ENCODE results near the gene AKR1B15. TPM values are rescaled to one million over a fixed set of nuclear protein-coding genes. Genes with fewer than 3 reads are reported as not detected.

Gene AKR1B15
- total RNA-seq, 1 donor from 2014 or later = not detected

GRCh38 chr7:134612197-134612596, 63.3 kb downstream of the AKR1B15 start:
- intact Hi-C loops (cut with micrococcal nuclease) = no loop called here
- peaks cover 14% of the 10 kb centered on the region for H3K4me1 Mint-ChIP-seq (ENCODE audit: low read depth)
- H3K36me3 Mint-ChIP-seq (ENCODE audit: low read depth) = no peaks in the 10 kb centered on the region
- H3K27ac Mint-ChIP-seq = no peak overlapping the region
- no peak for DNase-seq (ENCODE audit: low spot score)
- peaks cover 33% of the 10 kb centered on the region for H3K27me3 Mint-ChIP-seq (ENCODE audit: low read depth)
- no peak overlapping the region for H3K4me3 Mint-ChIP-seq (ENCODE audit: low read depth)
- no peaks in the 10 kb centered on the region for H3K9me3 Mint-ChIP-seq

- no peaks in the 10 kb centered on the region for H3K36me3 Mint-ChIP-seq (ENCODE audit: low read depth)
- H3K4me1 Mint-ChIP-seq (ENCODE audit: low read depth) = peaks cover 14% of the 10 kb centered on the region
- intact Hi-C loops (cut with micrococcal nuclease) = loop anchor here (1.0 to 2.0 kb wide), 3 partner anchors 28 to 125 kb away; partner anchors contain the start of gene BPGM
- DNase-seq (ENCODE audit: low spot score) = no peak
- no peak overlapping the region for H3K4me3 Mint-ChIP-seq (ENCODE audit: low read depth)
- no peaks in the 10 kb centered on the region for H3K9me3 Mint-ChIP-seq
- peak overlapping the region; percentile 74 for H3K27ac Mint-ChIP-seq
- peaks cover 25% of the 10 kb centered on the region for H3K27me3 Mint-ChIP-seq (ENCODE audit: low read depth)
These were observed 64.9 kb downstream of the AKR1B15 start for GRCh38 chr7:134613623-134614347.

GRCh38 chr7:134616611-134617010, 67.7 kb downstream of the AKR1B15 start:
- Mint-ChIP-seq H3K4me3 (ENCODE audit: low read depth) (no peak overlapping the region), H3K27ac (no peak overlapping the region), H3K27me3 (ENCODE audit: low read depth) (peaks cover 30% of the 10 kb centered on the region), H3K4me1 (ENCODE audit: low read depth) (peaks cover 14% of the 10 kb centered on the region), H3K9me3 (no peaks in the 10 kb centered on the region), H3K36me3 (ENCODE audit: low read depth) (no peaks in the 10 kb centered on the region)
- DNase-seq (ENCODE audit: low spot score) = no peak
- intact Hi-C loops (cut with micrococcal nuclease) = no loop called here

DNA sequence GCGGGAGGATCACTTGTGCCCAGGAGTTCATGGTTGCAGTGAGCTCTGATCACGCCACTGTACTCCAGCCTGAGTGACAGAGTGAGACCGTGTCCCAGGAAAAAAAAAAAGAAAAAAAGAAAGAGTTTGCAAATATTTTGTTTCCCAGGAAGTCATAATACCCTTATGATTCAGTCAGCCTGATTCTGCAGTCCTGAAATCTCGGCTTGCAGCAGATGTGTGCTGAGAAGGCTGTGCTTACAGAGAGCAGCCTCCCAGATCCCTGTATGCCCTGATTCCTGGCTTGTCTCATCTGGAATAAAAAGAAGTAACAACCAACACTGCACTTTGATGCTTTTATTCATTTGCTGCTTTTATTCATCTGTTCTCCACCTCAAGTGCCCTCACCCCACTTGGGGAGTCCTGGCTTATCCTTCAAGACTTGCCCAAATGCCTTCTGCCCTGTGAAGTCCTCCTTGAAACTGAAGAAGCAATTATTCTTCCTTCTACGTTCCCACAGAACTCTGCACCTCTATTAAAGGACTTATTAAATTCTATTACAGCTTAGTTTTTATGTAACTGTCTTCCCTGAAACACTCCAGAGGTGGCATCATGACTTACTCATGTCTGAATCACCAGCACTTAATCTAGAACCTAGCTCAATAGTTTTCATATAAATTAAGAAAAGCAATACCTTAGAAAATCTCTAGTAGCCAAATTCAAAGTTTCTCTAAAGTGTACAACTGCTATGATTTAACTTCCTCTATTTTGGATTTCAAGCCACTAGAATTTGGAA, 70.0 kb downstream of the AKR1B15 start:
- DNase-seq (ENCODE audit: low spot score) = no peak
- no peak overlapping the region for H3K27ac Mint-ChIP-seq
- intact Hi-C loops (cut with micrococcal nuclease) = no loop called here
- H3K27me3 Mint-ChIP-seq (ENCODE audit: low read depth) = peaks cover 41% of the 10 kb centered on the region
- H3K36me3 Mint-ChIP-seq (ENCODE audit: low read depth) = no peaks in the 10 kb centered on the region
- H3K4me1 Mint-ChIP-seq (ENCODE audit: low read depth) = peaks cover 8% of the 10 kb centered on the region
- no peak overlapping the region for H3K4me3 Mint-ChIP-seq (ENCODE audit: low read depth)
- no peaks in the 10 kb centered on the region for H3K9me3 Mint-ChIP-seq

DNA sequence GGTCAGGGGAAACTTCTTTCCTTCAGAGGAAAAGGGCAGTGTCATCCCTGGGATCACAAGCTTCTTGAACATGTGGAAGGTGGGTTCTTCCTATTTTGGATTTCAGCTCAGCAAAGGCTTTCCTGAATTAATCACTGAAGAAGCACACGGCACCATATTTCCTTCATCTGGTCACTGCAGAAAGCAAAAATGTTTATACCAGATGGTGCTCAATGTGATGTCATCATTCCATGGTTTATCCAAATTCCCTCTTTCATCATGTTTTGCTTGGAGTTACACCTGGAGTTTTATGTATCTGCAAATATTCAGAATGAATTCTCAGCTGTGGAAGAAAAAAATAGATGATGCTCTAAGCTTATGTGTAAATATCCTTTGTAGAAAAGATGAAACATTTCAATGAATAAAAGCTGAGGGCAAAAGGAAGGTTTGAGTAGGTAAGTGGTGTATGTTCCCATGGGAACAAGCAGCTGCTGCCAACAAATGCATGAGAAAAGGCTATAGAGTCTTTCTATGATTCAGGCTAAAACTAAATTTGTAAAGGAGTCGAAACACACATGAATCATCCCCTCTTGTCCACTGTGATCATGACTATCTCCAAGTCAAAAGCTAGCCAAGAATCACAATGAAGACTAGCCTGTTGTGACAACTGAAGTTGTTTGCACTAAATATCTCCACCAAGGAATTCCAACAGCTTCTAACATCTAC, 70.9 kb downstream of the AKR1B15 start:
- peaks cover 41% of the 10 kb centered on the region for H3K27me3 Mint-ChIP-seq (ENCODE audit: low read depth)
- peaks cover 3% of the 10 kb centered on the region for H3K4me1 Mint-ChIP-seq (ENCODE audit: low read depth)
- H3K9me3 Mint-ChIP-seq = no peaks in the 10 kb centered on the region
- intact Hi-C loops (cut with micrococcal nuclease) = no loop called here
- no peaks in the 10 kb centered on the region for H3K36me3 Mint-ChIP-seq (ENCODE audit: low read depth)
- no peak overlapping the region for H3K4me3 Mint-ChIP-seq (ENCODE audit: low read depth)
- no peak for DNase-seq (ENCODE audit: low spot score)
- no peak overlapping the region for H3K27ac Mint-ChIP-seq

GRCh38 chr7:134622303-134622995, 73.5 kb downstream of the AKR1B15 start:
- Mint-ChIP-seq H3K36me3 (ENCODE audit: low read depth) (no peaks in the 10 kb centered on the region), H3K27me3 (ENCODE audit: low read depth) (peaks cover 49% of the 10 kb centered on the region), H3K27ac (no peak overlapping the region), H3K4me1 (ENCODE audit: low read depth) (peaks cover 4% of the 10 kb centered on the region), H3K9me3 (no peaks in the 10 kb centered on the region), H3K4me3 (ENCODE audit: low read depth) (no peak overlapping the region)
- intact Hi-C loops (cut with micrococcal nuclease) = no loop called here
- DNase-seq (ENCODE audit: low spot score) = no peak

DNA sequence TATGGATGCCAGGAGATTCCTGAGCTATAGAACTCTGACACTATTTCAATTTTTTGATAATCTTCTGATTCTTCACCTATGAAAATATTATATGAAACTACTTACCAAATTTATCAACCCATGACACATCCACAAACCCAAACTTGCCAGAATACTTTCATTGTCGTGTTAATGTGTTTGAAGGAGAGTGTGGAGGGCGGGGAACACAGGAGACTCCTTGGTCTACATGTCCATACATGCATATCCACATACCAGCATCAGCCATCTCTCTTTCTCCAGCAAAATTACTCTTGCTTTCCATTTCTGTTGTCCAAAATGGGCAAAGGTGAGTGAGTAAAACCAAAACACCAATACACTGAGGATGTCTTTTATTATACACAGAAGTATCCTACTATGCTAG, 74.3 kb downstream of the AKR1B15 start:
- Mint-ChIP-seq H3K4me3 (ENCODE audit: low read depth) (no peak overlapping the region), H3K27ac (no peak overlapping the region), H3K9me3 (no peaks in the 10 kb centered on the region), H3K36me3 (ENCODE audit: low read depth) (no peaks in the 10 kb centered on the region), H3K27me3 (ENCODE audit: low read depth) (peaks cover 54% of the 10 kb centered on the region), H3K4me1 (ENCODE audit: low read depth) (peaks cover 4% of the 10 kb centered on the region)
- no peak for DNase-seq (ENCODE audit: low spot score)
- intact Hi-C loops (cut with micrococcal nuclease) = no loop called here

- Mint-ChIP-seq H3K27me3 (ENCODE audit: low read depth) (peaks cover 50% of the 10 kb centered on the region), H3K4me1 (ENCODE audit: low read depth) (peaks cover 4% of the 10 kb centered on the region), H3K27ac (no peak overlapping the region), H3K36me3 (ENCODE audit: low read depth) (no peaks in the 10 kb centered on the region), H3K9me3 (no peaks in the 10 kb centered on the region), H3K4me3 (ENCODE audit: low read depth) (no peak overlapping the region)
- no peak for DNase-seq (ENCODE audit: low spot score)
- intact Hi-C loops (cut with micrococcal nuclease) = no loop called here
These were observed 76.6 kb downstream of the AKR1B15 start for GRCh38 chr7:134625550-134625949.

- Mint-ChIP-seq H3K4me3 (ENCODE audit: low read depth) (no peak overlapping the region), H3K4me1 (ENCODE audit: low read depth) (peaks cover 8% of the 10 kb centered on the region), H3K27ac (no peak overlapping the region), H3K36me3 (ENCODE audit: low read depth) (no peaks in the 10 kb centered on the region), H3K27me3 (ENCODE audit: low read depth) (peaks cover 39% of the 10 kb centered on the region), H3K9me3 (no peaks in the 10 kb centered on the region)
- intact Hi-C loops (cut with micrococcal nuclease) = no loop called here
- DNase-seq (ENCODE audit: low spot score) = no peak
These were observed 78.3 kb downstream of the AKR1B15 start for GRCh38 chr7:134627109-134627774.

DNA sequence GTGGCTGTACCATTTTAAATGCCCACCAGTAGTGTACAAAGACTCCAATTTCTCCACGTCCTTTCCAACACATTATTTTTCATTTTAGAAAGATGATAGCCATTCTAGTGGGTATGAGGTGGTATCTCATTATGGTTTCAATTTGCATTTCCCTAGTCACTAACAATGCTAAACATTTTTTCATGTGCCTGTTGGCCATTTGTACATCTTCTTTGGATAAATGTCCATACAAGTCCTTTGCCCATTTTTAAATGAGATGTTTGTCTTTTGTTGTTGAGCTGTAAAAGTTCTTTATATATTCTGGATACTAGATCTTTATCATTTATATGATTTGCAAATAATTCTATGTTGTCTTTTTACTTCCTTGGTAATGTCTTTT, 78.9 kb downstream of the AKR1B15 start:
- DNase-seq (ENCODE audit: low spot score) = no peak
- Mint-ChIP-seq H3K4me3 (ENCODE audit: low read depth) (no peak overlapping the region), H3K27ac (no peak overlapping the region), H3K27me3 (ENCODE audit: low read depth) (peaks cover 35% of the 10 kb centered on the region), H3K9me3 (no peaks in the 10 kb centered on the region), H3K4me1 (ENCODE audit: low read depth) (peaks cover 8% of the 10 kb centered on the region), H3K36me3 (ENCODE audit: low read depth) (no peaks in the 10 kb centered on the region)
- intact Hi-C loops (cut with micrococcal nuclease) = no loop called here

DNA sequence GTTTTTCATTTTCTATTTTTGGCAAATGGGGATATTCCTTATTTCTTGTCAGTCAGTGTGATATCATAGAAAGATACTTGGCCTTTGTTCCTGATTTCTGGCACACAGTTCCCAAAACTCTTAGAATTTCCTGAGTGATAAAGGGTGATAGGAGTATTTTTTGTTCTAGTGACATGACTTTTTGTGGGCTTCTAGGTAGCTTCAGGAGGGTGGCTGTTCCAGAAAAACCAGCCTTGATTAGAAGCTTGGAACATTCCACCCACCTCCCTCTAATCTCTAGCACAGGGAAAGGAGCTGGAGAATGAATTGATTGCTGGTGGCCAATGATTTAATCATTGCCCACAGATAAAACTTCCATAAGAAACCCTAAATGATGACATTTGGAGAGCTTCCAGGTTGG, 80.5 kb downstream of the AKR1B15 start:
- peaks cover 8% of the 10 kb centered on the region for H3K4me1 Mint-ChIP-seq (ENCODE audit: low read depth)
- no peak for DNase-seq (ENCODE audit: low spot score)
- H3K36me3 Mint-ChIP-seq (ENCODE audit: low read depth) = no peaks in the 10 kb centered on the region
- H3K9me3 Mint-ChIP-seq = no peaks in the 10 kb centered on the region
- intact Hi-C loops (cut with micrococcal nuclease) = no loop called here
- peaks cover 29% of the 10 kb centered on the region for H3K27me3 Mint-ChIP-seq (ENCODE audit: low read depth)
- H3K4me3 Mint-ChIP-seq (ENCODE audit: low read depth) = no peak overlapping the region
- H3K27ac Mint-ChIP-seq = no peak overlapping the region
